Activated CD4-positive, alpha-beta T cell treated with anti-CD3 and anti-CD28 coated beads, Interleukin-2, amount 10 ng/mL, durations not matched to agents 24 days and 14 days (primary cell): ENCODE results near the gene TMEM150C. TPM values are rescaled to one million over a fixed set of nuclear protein-coding genes. Genes with fewer than 3 reads are reported as not detected.
"Not testable (repeated sequence)": the region's sequence is repeated elsewhere in the genome, so short reads cannot be mapped to it uniquely, and the experiment has no call there.

ENCODE experiments used
- DNase-seq: peaks from one replicate; pipeline ENCODE4 v3.0.0; 2022
- H3K27ac Mint-ChIP-seq: one replicate; pipeline ENCODE4 v1.8.0; 2022; ENCODE audit warnings: mild to moderate bottlenecking, mixed read lengths
- H3K27me3 Mint-ChIP-seq: one replicate; pipeline ENCODE4 v1.8.0; 2022; ENCODE audit warnings: mixed read lengths
- H3K36me3 Mint-ChIP-seq: one replicate; pipeline ENCODE4 v1.8.0; 2022; ENCODE audit warnings: low read depth, mild to moderate bottlenecking, mixed read lengths
- H3K4me1 Mint-ChIP-seq: one replicate; pipeline ENCODE4 v1.8.0; 2021; ENCODE audit warnings: mixed read lengths
- H3K4me3 Mint-ChIP-seq: one replicate; pipeline ENCODE4 v1.8.0; 2022; ENCODE audit warnings: mild to moderate bottlenecking, moderate library complexity, mixed read lengths
- H3K9me3 Mint-ChIP-seq: one replicate; pipeline ENCODE4 v1.8.0; 2021; ENCODE audit warnings: mixed read lengths
- intact Hi-C: fragments of 100-400 bp; cut with micrococcal nuclease; formaldehyde crosslinking; loops from one replicate; pipeline ENCODE4 v1.15.1; 2023
- total RNA-seq: library from RNA; stranded (reverse); gene quantifications from 2 replicates; pipeline ENCODE4 v1.2.3, GENCODE V29; 2022

TMEM150C gene
- total RNA-seq, 1 donor from 2014 or later = not detected

DNA sequence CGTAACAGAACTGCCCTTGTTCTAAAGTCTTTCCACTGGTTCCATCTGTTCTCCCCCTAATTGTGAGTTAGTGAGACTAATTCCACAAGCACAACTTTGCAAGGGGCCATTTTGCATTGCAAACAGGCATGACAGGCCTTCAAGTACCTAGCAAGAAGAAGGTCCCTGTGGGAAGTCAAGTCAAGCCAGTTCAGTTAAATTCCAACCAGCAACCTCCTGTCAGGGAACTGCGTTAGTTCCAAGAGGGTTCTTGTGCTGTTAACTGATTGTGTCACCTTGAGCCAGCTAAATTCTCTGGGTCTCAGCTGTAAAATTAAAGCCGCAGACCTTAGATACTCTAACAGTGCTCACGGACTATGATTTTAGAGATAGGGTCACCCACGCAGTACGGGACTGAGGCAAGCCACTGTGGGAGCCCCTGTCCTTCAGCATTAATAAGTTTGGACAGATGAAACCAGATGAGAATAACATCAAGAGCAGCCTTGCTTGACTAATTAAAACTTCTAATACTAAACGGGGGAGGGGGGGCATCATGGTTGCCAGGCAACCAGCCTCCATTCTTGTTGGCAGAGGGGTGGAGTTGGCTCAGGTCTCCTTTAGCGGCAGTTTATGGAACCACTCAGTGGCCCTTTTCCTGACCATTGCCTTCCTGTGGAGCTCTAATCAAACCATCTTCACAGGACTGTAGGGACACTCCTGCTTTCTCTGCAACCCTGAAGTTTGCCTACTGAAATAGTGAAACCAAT lies 24.1 kb upstream of the TMEM150C start:
- peaks cover 11% of the 10 kb centered on the region for H3K27me3 Mint-ChIP-seq
- H3K36me3 Mint-ChIP-seq = no peaks in the 10 kb centered on the region
- no peak overlapping the region for H3K4me3 Mint-ChIP-seq
- no peaks in the 10 kb centered on the region for H3K4me1 Mint-ChIP-seq
- no peaks in the 10 kb centered on the region for H3K9me3 Mint-ChIP-seq
- intact Hi-C loops = no loop called here
- DNase-seq = no peak
- no peak overlapping the region for H3K27ac Mint-ChIP-seq

DNA sequence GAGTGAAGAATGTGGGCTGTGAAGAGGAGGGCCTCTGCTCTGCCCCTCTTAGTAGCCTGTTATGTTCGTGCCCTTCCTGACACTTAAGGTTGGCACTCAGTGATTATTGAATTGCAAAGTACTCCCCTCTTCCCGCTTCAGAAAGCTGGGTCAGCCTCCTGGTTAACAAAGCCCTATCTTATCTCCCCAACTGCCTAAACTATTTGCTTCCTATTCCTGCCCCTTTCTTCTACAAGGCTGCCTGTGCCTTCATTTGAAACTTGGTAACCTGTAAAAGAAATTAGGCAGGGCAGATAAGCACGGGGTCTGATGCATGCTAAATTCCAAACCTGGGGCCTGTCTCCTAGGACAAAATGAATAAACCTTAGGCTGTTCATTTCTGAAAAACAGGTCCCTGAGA lies 23.1 kb upstream of the TMEM150C start:
- intact Hi-C loops = no loop called here
- H3K27me3 Mint-ChIP-seq = peaks cover 13% of the 10 kb centered on the region
- H3K4me3 Mint-ChIP-seq = no peak overlapping the region
- no peaks in the 10 kb centered on the region for H3K9me3 Mint-ChIP-seq
- no peak overlapping the region for H3K27ac Mint-ChIP-seq
- H3K4me1 Mint-ChIP-seq = no peaks in the 10 kb centered on the region
- no peak for DNase-seq
- no peaks in the 10 kb centered on the region for H3K36me3 Mint-ChIP-seq

DNA sequence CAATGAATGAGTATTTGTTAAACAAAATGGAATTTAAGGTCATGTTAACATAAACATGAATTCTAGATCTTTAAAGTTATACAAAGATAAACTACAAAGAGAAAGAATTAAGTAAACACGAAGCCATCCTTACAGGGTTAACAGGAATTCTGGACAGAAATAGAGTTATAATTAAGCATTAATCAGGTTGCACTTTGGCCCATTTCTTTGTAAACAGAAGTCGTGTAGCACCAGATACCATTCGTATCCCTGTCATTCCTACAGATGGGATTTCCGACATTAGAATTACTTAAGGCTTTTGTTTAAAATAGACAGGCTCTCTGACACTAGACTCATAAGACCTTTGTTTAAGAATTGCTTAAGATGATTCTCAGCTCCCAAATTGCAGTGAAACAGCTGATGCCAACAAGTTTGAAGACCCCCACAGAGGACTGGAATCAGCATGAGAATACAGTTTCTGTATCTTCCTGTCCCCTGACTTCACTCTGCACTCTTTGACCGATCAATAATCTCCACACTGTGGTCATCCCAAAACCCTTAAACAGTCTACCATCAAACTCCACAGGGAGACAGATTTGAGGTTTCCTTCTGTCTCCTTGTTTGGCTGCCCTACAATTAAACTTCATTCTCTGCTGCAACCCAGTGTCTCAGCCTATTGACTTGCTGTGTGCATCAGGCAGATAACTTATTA lies 22.3 kb upstream of the TMEM150C start:
- intact Hi-C loops = no loop called here
- Mint-ChIP-seq H3K27me3 (peaks cover 13% of the 10 kb centered on the region), H3K4me3 (no peak overlapping the region), H3K4me1 (no peaks in the 10 kb centered on the region), H3K36me3 (no peaks in the 10 kb centered on the region), H3K27ac (no peak overlapping the region), H3K9me3 (no peaks in the 10 kb centered on the region)
- DNase-seq = no peak

DNA sequence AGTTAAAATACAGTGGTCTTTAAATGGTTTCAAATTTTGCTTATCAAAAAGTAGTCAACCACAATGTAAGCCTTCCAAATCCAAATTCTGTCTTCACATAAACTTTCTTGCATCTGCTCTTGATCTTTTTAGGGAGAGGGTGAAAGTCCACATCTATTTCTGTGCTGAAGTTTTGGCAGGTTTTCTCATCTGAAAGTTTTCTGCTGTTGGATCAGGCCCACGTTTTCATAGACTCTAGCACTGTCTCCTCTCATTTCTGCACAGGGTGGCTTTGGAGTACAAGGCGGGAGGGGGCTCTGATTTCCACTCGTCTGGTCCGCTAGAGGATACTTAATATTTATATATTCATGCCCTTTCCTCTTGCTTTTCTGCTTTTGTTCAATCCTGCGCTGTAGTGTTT lies 18.1 kb upstream of the TMEM150C start:
- Mint-ChIP-seq H3K9me3 (no peaks in the 10 kb centered on the region), H3K27ac (no peak overlapping the region)

DNA sequence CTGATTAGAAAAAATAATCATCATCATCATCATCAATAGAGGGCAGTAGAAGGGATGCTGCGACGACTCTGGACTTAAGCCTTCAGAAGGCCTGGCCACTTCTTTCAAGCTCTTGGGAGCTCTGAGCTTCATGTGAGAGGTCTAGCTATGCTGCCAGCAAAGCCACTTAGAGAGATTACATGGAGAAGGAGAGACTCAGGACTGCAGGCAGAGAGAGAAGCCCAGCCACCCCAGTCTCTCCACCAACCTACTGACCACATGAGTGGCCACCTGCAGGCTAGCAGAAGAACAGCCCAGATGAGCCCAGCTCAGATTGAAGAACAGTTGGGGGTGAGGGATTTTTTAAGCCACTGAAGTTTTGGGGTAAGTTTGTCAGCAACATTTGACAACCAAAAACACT lies 17.1 kb upstream of the TMEM150C start:
- no peaks in the 10 kb centered on the region for H3K9me3 Mint-ChIP-seq
- H3K4me1 Mint-ChIP-seq = no peaks in the 10 kb centered on the region
- peaks cover 10% of the 10 kb centered on the region for H3K27me3 Mint-ChIP-seq
- no peak overlapping the region for H3K27ac Mint-ChIP-seq
- intact Hi-C loops = no loop called here
- no peaks in the 10 kb centered on the region for H3K36me3 Mint-ChIP-seq
- H3K4me3 Mint-ChIP-seq = no peak overlapping the region
- no peak for DNase-seq

More for the DNA sequence above, 18.1 kb upstream of the TMEM150C start:
- Mint-ChIP-seq H3K27me3 (peaks cover 10% of the 10 kb centered on the region), H3K4me3 (no peak overlapping the region), H3K36me3 (no peaks in the 10 kb centered on the region), H3K4me1 (no peaks in the 10 kb centered on the region)
- intact Hi-C loops = no loop called here
- DNase-seq = no peak

DNA sequence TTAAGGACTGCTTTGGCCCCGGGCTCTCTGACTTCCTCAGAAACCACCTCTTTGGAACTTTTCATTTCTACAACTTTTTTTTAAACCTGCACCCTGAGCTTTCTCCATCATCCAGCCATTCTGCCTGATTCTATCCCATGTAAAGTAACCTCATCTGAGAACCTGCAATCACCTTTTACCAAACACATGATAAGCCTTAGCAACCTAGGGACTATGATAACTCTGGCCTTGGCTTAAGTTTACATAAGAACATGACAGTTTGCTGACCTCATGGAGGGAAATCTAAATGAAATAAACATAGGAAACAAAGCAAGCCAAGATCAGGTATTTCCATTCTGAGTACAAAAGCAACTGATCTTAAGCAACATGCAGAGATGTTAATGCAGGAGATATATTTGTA lies 15.7 kb upstream of the TMEM150C start:
- H3K4me3 Mint-ChIP-seq = no peak overlapping the region
- no peaks in the 10 kb centered on the region for H3K36me3 Mint-ChIP-seq
- DNase-seq = no peak
- H3K27me3 Mint-ChIP-seq = peaks cover 5% of the 10 kb centered on the region
- intact Hi-C loops = no loop called here
- H3K9me3 Mint-ChIP-seq = no peaks in the 10 kb centered on the region
- H3K27ac Mint-ChIP-seq = no peak overlapping the region
- H3K4me1 Mint-ChIP-seq = no peaks in the 10 kb centered on the region

DNA sequence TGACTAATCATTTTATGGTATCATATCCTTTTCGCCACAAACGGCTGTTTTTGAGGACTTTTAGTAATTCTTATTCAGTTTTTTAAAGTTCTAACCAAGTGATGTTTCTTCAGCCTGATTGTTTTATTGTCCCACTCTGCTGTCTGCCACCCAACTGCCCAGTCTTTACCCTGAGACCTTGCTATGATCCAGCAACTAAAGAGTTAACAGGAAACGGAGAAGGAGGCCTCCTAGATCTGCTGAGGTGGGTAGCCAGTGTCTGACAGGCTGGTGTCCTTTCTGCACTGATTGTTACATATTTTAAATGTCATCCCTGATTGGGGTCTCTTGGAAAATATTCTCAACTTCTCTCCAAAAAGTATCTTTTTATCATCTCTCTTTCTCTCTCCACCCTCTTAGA lies 7.9 kb upstream of the TMEM150C start:
- Mint-ChIP-seq H3K27me3 (peaks cover 11% of the 10 kb centered on the region), H3K4me1 (no peaks in the 10 kb centered on the region), H3K27ac (no peak overlapping the region), H3K36me3 (no peaks in the 10 kb centered on the region), H3K4me3 (no peak overlapping the region), H3K9me3 (no peaks in the 10 kb centered on the region)
- DNase-seq = no peak
- intact Hi-C loops = no loop called here

DNA sequence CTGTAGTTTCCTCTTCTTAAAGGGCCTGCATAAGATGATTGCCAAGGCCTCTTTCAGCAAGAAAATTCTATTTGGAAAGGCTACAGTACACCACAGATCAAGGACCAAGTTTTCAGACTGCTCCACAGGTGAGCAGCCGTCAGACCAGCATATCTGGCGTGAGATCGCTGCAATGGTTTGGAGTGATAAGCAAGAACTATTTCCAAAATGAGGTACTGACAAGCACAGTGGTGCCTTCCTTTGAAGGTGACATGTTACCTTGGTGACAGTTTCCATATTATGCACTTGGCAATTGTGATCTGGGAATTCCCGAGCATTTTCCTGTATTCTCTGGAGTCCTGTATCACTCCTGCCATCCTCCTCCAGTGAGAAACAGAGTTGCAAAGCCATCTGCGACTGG lies 7.3 kb upstream of the TMEM150C start:
- Mint-ChIP-seq H3K27ac (no peak overlapping the region), H3K9me3 (no peaks in the 10 kb centered on the region), H3K36me3 (no peaks in the 10 kb centered on the region), H3K4me3 (no peak overlapping the region), H3K4me1 (no peaks in the 10 kb centered on the region), H3K27me3 (peaks cover 14% of the 10 kb centered on the region)
- intact Hi-C loops = no loop called here
- DNase-seq = no peak

DNA sequence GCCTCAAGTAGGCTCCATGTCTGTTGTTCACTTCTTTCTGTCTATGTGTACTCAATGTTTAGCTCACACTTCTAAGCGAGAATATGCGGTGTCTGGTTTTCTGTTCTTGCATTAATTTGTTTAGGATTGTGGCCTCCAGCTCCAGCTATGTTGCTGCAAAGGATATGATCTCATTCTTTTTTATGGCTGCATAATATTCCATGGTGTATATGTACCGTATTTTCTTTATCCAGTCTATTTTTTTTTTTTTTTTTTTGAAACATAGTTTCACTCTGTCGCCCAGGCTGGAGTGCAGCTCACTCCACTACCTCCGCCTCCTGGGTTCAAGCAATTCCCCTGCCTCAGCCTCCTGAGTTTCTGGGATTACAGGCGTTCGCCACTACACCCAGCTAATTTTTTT lies 5.7 kb upstream of the TMEM150C start:
- Mint-ChIP-seq H3K4me3 (no peak overlapping the region), H3K4me1 (peaks cover 1% of the 10 kb centered on the region), H3K27me3 (peaks cover 28% of the 10 kb centered on the region), H3K36me3 (no peaks in the 10 kb centered on the region), H3K9me3 (no peaks in the 10 kb centered on the region), H3K27ac (no peak overlapping the region)
- intact Hi-C loops = no loop called here
- DNase-seq = no peak

DNA sequence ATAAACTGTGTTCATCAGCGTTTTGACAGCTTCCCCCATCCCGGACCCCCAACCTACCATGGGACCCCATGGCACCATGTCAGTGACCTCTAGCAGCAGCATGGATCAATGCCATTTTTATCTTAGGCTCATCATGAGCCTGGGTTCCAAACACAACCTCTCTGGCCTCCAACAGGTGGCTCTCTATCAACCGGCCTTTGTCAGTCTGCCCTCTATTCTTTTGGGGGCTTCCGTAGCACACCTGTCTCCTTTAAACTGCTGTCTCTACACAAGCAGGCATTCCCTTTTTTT lies 721 bp upstream of the TMEM150C start:
- no peaks in the 10 kb centered on the region for H3K9me3 Mint-ChIP-seq
- DNase-seq = no peak
- peaks cover 48% of the 10 kb centered on the region for H3K27me3 Mint-ChIP-seq
- intact Hi-C loops = no loop called here
- peaks cover 10% of the 10 kb centered on the region for H3K4me1 Mint-ChIP-seq
- H3K36me3 Mint-ChIP-seq = no peaks in the 10 kb centered on the region
- H3K27ac Mint-ChIP-seq = no peak overlapping the region
- peak overlapping the region; percentile 75 for H3K4me3 Mint-ChIP-seq

DNA sequence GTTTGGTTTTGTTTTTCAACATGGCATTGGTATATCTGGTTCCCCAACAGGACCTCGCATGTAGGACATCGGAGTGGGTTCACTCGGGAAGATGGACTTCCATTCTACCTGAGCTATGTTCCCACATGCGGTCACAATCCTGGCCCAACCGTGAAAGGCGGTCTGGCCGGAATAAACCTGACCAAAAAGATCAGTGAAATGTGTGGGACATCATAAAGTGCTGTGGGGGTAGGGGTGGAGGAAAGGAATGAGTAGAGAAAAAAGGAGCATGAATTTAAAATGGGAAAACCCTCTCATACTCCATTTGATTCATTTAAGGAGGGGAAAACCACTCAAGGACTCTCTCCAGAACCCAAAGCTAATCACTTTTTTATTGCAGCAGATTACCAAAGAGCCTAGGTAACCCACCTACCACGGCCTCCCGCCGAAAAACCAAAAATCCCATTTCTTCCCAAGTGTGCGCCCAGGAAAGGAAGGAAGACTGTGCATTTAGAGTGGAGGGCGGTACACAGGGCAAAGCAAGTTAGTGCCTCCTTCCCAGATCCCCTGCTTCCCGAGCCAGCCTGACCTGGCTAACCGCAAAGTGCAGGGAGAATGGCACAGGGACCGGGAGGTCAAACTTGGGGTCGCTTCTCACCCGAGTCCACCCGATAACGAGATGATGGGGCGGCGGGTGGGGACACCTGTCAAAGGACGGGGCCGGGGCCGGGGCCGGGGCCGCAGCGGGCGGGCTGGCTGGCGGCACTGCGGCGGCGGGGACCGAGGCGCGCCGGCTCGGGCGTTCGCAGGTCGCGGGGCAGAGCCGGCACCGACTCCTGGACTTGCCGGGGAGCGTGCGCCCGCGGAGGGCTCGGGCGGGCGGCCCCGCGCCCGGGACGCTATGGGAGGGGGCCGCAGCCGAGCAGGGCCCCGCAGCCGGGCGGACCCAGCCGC lies 669 bp downstream of the TMEM150C start:
- no peak overlapping the region for H3K27ac Mint-ChIP-seq
- no peaks in the 10 kb centered on the region for H3K36me3 Mint-ChIP-seq
- H3K27me3 Mint-ChIP-seq = peaks cover 55% of the 10 kb centered on the region
- intact Hi-C loops = no loop called here
- no peaks in the 10 kb centered on the region for H3K9me3 Mint-ChIP-seq
- DNase-seq = no peak
- H3K4me3 Mint-ChIP-seq = peak overlapping the region; percentile 76
- peaks cover 10% of the 10 kb centered on the region for H3K4me1 Mint-ChIP-seq

DNA sequence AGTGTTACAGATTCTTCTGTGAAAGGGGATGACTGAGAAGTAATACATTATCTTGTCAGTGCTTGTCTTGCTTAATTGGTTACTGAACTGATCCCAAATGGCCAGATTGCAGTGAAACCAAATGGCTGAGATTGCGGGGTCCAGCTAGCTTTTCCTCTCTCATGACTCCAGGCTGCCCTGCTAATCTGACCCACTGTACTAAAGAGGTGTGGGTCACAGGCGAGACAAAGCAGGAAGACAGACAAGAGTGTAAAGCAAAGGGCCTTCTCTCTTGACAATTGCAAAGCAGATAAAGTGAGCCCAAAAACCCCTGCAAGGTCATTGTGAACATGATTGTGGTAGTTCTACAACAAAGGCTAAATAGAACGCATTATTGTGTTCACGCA lies 2.1 kb downstream of the TMEM150C start:
- Mint-ChIP-seq H3K9me3 (no peaks in the 10 kb centered on the region), H3K27ac (no peak overlapping the region), H3K4me3 (no peak overlapping the region), H3K27me3 (peaks cover 50% of the 10 kb centered on the region), H3K36me3 (no peaks in the 10 kb centered on the region), H3K4me1 (peaks cover 10% of the 10 kb centered on the region)
- intact Hi-C loops = no loop called here
- no peak for DNase-seq

DNA sequence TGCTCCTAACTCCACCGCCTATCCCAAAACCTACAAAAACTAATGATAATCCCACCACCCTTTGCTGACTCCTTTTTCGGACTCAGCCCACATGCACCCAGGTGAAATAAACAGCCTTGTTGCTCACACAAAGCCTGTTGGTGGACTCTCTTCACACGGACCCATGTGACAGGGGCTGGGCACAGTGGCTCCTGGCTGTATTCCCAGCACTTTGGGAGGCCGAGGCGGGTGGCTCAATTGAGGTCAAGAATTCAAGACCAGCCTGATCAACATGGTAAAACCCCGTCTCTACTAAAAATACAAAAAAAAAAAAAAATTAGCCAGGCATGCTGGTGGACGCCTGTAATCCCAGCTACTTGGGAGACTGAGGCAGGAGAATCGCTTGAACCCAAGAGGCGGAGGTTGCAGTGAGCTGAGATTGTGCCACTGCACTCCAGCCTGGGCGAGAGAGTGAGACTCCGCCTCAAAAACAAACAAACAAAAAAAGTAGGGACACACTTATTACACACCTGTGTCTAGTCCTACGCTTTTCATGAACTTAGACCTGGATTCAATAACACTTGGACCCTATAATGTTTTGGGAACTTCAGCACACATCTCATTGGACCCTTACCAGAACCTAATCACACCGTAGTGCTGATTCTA lies 2.6 kb downstream of the TMEM150C start:
- H3K27ac Mint-ChIP-seq, DNase-seq, H3K4me1 Mint-ChIP-seq, H3K9me3 Mint-ChIP-seq, intact Hi-C loops, H3K36me3 Mint-ChIP-seq, H3K4me3 Mint-ChIP-seq: not testable (repeated sequence)
- peaks cover 49% of the 10 kb centered on the region for H3K27me3 Mint-ChIP-seq

DNA sequence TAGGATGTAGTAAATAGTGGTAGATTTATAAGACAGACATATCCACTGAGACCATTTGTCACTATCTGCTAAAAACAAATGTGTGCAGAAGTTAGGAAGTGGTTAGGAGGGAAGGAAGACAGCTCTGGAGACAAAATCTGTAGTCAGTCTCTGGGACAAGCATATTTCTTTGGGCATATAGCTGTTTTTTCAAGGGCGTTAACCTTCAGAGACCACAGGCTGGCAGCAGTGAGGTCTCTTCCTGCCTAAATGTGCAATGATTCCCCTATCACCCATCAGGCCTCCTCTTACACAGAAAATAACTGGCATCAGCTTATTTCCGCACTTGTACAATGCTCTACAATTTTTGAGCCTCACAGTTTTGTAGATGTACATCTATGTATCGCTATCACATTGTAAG lies 6.5 kb downstream of the TMEM150C start:
- no peaks in the 10 kb centered on the region for H3K9me3 Mint-ChIP-seq
- H3K4me1 Mint-ChIP-seq = no peaks in the 10 kb centered on the region
- H3K4me3 Mint-ChIP-seq = no peak overlapping the region
- no peak for DNase-seq
- intact Hi-C loops = no loop called here
- H3K27ac Mint-ChIP-seq = no peak overlapping the region
- H3K27me3 Mint-ChIP-seq = peaks cover 22% of the 10 kb centered on the region
- H3K36me3 Mint-ChIP-seq = no peaks in the 10 kb centered on the region
